GM19438 (cell line): ENCODE measurements around the gene SERPINH1.

Source experiments
- ATAC-seq: cut with Tn5 transposase; IDR thresholded peaks from one replicate; pipeline ENCODE4 v1.9.1; 2021; ENCODE audit warnings: low read depth; ENCODE audit not compliant: unreplicated experiment

Gene SERPINH1

DNA sequence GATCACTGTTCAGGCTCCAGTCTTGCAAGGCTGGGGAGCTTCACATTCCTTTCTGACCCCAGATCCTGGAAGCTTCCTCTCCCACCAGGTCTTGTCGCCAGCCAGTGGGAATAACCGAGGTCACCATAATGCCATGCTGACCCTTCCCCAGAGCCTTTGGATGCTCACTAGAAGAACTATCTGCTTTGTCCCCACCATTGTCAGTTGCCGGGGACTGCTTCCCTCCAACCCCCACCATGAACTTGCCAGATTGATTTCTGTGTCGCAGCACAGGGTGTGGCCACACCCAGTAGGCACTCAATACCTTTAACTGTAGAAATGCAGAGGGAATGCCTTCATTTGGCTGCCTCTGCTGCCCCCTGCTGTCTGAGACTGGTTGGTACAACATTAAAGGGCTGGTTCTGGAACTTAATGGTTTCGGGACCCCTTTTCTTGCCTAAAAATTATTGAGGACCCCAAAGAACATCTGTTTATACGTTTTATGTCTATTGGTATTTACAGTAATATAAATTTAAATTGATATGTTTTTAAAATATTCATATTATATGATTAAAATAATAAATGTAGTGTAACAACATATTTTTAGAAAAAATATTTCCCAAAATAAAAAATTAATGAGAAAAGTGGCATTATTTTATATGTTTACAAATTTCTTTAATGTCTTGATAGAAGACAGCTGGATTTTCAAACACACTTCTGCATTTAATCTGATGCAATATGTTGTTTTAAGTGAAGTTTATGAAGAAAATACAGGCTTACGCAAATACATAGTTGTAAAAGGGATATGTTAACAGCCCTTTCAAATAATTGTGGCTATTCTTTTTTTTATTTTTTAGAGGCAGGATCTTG, 29.6 kb upstream of the SERPINH1 start:
- no peak for ATAC-seq

DNA sequence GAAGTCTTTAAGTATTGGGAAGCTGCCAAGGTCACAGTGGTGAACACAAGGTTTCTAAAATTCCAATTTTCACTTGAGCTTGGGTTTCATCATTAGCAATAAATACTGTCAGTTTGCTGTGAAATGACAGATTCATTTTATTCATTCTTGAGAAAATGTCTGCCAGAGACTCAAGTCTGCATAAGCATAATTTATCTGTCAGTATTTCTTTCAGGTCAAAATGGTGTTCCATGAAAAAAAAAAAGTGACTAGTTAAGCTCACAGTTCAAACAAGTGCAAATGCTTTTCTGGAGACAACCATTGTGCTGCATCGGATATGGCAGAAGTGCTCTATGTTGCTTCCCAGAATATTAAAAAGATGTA, 28.2 kb upstream of the SERPINH1 start:
- no peak for ATAC-seq

DNA sequence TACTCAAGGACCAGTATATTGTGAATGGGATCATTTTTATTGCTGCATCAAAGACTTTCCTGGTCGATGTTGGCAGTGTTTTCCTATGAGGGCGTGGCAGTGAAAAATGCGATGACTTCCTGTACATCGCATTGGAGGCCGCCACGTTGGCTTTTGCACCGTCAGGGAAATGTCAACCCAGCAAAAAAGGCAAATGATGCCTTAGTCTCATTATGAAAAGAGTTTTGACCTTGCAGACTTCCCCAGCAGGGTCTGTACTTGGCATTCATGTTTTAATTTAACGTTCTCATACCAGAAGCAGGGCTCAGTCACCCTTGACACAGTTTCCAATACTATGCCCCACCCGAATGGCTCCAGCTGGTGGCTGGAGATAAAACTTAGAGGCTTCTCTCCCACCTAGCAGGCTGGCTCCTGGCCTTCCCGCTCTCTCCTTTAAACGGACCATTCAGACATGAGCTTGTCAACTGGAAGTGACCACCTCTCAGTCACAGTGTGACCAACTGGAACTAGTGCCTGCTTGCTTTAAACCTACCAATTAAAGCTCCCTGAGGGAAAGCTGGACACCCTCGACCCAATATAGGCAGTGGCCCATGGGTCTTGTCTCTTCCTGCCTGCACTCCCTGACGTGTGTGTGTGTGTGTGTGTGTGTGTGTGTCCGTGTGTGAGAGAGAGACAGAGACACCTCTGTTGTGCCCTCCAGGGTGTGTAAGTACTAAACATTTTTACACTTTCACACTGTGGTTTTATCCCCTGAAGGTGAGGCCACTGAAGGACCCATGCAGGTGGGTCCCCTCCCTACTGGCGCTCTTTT, 27.6 kb upstream of the SERPINH1 start:
- no peak for ATAC-seq

DNA sequence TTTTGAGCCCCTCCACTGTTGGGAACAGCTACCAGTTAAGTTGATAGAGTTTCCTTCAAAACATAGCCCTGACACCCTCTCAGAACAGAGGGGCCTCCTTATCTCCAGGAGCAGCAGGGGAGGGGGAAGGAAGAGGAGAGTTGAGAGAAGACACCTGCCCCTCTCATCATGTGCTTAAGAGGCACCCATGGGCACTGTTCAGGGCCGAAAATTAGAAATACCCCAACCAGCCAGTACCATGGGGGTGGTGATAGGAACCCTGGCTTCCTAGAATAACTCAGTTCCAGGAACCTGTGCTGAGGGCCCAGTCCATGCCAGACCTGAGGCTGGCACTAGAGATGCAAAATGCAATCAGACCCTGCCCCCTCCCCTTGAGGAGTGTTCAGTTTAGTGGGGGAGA, 27.0 kb upstream of the SERPINH1 start:
- ATAC-seq, result no peak

DNA sequence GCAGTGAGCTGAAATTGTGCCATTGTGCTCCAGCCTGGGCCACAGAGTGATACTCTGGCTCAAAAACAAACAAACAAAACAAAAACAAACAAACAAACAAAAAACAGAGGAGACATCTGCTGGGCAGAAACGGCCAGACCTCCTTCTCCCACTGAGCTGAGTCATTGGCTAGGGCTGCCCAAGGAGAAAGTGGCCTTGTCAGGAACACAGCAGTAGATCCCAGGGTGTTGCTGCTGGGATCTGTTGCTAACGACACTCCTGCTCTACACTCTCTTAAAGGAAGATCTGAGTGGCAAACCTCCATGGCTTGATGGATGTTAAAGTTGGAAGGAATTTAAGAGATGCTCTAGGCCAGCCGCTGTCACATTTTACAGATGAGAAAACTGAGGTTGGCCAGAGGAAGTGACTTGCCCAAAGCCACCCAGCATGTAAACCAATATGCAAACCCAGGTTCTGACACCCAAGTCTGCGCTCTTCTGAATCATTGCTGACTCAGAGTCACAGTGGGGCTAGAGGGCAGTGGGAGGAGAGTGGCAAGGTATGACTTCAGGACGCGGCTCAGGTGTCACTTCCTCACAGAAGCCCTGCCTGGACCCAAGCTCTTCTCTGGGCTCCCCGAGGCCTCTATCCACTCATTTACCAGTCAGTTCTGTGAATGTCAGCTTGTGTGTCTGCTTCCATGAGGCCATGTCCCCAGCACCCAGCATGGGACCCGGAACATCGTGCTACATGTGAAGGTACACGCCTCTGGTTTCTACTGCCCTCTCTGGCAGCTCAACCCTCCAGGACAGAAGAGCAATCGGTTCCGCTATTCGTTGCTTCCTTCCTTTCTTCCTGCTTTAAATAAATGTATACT, 25.0 kb upstream of the SERPINH1 start:
- no peak for ATAC-seq

DNA sequence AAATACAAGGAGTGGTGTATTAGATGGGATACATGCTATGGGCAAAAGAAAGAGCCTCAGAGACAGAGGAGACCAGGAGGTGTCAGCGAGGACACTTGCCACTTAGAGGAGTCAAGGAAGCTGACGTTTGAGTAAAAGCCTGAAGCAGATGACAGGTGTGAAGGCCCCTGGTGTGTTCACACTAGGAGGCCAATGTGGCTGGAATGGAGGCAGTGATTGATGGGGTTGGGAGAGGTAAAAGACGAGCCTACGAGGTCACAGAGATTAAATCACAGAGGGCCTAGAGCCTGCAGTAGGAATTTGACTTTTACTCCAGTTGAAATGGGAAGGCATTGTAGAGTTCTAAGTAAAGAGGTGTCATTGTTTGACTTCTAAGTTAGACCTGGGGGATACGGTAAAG, 24.3 kb upstream of the SERPINH1 start:
- no peak for ATAC-seq

DNA sequence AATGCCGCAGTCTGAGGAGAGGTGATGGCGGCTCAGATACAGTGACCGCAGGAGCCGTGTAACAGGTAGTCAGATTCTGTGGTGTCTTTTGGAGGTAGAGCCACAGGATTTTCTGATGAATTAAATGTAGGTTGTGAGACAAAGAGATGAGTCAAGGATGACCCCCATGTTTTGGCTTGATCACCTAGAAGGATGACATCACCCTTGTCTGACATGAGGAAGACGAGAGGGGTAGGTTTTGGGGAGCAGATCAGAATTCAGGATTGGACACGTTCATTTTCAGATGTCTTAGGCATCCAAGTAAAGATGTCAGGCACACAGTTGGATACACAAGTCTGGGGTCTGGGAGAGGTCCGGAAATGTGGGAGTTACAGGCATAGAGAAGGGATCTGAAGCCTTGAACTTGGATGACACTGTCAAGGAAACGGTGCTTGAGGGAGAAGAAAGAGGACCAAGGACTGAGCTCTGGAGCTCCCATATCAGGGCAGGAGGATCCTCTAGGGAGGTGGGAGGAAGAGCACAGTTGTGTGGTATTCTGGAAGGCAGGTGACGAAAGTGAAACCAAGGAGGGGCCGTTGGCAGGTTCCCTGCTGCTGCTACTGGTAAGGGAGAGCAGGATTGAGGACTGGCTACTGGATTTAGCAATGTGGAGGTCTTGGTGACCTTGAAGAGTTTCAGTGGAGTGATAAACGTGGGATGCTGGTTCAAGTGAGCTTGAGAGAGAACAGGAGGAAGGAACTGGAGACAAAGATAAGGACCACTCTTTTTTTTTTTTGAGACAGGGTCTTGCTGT, 23.7 kb upstream of the SERPINH1 start:
- no peak for ATAC-seq

DNA sequence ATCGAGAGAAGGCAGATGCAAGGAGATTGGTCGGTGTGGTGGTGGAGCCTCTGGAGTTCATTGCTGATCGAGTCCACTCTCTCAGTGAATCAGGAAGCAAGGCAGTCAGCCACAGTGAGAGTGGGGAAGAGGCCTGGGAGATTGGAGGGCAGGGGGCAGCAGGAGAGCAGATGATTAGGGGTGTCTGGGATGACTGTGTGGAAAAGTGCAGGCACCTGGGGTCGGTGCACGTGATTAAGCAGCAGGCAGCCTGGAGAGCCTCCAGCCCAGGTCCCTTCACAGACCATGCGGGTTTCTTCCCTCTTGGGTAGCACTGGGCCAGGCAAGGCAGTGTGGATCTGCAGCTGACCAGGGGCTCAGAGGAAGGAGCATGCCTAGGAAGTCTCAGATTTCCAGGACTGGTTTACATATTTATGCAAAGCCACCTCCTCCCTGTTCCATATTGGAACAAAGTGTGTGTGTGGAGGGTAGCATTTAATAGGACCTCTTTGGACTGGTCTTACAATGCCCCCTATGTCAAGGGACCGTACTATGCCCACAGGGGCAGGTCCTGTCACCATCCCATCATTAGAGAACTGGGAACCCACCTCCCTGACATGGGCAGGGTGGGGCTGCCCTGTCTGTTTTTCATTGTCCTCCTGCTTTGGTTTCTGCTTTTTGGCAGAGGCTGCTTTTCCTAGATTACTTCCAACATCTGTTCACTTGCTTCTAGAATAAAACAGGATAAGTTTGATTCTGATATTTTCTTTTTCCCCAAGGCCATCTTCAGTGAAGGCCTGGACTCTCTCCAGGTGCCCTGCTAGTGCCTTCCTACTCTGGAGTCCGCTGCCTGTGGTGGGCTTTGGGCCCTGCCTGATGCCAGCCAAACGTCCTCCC, 22.4 kb upstream of the SERPINH1 start:
- no peak for ATAC-seq

DNA sequence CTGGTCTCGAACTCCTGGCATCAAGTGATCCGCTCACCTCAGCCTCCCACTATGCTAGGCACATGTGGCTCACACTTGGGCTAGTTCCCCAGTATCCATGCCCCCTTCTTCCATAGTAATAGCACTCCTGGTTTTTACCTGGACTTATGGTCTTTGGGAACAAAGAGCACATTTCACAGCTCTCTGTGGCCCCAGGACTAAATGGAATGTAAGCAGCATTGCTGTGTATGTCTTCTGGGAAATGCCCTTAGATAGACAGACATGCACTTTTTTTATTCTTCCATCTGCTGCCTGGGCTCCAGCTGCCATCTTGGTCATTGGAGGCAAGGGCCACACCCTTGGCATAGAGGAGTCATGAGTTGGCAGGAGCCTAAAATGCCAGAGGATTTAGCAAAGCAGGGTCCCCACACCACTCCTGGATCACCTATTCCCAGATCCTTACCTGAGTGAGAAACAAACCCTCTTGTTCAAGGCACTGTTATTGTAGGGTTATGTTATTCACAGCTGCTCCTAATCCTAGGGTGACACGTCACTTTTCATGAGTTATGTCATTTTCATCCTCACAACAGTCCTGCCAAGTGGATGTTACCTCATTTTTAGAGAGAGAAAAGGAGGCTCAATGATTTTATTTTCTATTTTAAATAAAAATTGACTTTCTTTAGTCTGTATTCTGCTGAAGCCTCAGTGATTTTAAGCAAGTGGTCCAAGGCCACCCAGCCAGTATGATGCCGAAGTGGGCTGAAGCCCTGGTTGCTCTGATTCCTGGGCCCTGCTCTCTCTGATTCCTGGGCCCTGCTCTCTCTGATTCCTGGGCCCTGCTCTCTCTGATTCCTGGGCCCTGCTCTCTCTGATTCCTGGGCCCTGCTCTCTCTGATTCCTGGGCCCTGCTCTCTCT, 20.6 kb upstream of the SERPINH1 start:
- ATAC-seq, result no peak

DNA sequence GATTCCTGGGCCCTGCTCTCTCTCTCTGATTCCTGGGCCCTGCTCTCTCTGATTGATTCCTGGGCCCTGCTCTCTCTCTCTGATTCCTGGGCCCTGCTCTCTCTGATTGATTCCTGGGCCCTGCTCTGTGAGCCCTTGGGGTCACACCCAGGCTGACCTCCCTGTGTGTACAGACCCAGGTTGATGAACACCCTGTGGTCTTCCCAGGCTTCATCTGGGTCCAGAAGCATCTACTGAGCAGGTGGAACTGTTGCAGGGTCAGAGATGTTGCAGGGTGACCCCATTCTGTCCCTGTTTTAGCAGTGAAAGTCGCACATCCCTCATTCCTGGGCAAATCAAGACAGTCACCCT, 20.0 kb upstream of the SERPINH1 start:
- ATAC-seq, result no peak

DNA sequence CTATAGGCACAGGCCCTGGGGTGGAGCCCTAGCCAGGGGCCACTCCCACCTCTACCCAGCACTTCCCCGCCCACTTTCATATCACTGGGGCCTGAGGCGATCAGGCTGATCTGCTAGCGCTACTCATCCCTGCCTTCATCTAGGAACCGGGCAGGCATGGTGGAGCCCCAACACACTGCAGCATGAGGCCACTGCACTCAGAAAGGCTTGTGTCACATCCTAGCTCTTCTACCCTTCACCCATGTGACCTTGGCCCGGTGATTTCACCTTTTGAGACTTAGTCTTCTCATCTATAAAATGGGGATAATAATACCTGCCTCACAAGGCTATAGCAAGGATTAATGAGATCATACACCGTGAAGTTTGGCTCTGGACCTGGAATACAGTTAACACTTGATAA, 18.2 kb upstream of the SERPINH1 start:
- no peak for ATAC-seq

DNA sequence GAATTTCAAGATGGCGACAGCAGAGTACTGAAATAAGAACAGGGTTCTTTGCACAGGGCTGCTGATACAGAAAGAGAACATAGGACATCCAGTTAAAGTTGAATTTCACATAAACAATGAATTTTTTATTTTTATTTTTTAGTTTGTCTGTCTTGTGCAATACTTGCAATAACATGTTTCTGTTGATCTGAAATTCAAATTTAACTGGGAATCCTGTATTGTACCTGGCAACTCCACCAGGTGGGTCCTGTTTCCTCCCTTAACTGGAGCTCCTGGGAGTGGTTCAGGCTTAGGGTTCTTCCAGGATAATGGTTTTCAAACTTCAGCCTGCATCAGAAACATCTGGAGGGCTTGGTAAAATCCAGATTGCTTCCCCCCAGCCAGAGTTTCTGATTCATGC, 14.9 kb upstream of the SERPINH1 start:
- no peak for ATAC-seq

DNA sequence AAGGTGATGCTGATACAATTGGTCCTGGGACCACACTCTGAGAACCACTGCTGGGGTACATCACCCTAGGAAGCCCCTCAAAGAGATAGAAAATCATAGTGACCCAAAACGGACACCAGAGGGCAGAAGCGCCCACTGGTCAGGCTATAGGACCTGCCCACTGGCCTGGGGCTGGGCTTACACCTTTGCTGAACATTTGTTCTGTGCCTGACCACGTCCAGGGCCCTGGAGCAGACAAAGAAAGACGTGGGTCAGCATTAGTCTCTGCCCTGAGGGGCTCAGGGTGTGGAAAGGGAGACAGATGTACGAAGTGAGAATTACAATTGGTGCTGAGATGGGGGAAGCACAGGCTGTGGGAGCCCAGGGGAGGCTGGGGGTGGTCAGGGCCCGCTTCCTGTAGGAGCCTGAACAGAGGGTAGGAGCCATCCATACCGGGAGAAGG, 14.4 kb upstream of the SERPINH1 start:
- ATAC-seq, result no peak

DNA sequence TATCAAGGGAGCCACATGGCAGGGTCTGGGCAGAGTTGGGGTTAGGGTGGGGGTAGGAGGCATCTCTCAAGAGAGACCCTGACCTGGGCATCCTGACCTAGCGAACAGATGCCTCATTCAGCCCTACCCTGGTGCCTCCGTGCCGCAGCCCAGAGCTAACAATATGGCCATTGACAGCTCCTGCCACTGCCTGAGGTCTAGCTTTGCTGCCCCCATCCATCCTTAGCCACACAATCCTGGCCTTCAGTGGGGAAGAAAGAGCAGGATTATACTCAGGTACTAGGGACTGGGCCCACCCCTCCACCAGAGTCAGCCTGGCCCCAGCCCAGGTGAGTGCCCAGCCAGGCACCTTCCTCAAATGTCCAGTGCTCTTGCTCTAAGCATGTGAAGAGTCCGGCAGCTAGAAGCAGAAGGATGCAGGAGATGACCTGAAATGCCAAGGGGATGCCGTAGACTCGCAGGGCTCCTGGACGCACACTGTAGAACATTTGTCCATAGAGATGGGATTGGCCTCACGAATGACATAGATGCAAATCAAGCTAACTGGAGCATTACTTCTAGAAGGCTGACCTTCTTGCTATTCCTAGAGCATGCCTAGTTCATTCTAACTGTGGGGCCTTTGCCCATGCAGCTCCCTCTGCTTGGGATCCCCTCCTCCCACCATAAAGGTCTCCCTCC, 13.3 kb upstream of the SERPINH1 start:
- no peak for ATAC-seq

DNA sequence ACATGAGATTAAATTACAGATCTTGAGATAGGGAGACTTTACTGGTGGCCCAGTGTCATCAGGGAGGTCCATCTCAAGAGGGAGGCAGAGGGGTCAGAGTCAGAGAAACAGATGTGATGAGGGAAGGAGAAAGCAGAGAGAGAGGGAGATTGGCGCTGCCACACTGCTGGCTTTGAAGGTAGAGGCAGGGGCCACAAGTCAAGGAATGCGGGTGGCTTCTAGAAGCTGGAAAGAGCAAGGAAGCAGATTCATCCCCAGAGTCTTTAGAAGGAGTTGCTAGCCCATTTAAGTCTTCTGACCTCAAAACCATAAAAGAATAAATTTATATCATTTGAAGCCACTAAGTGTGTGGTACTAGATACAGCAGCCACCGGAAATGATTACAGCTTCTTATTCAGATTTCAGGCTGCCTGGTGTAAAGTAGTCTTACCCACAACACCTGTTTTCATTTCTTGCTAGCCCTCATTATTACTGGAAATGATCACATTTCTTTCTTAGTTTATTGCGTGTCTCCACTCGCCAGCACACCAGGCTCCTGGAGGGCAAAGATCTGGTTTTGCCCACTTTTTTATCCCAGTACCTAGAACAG, 12.6 kb upstream of the SERPINH1 start:
- no peak for ATAC-seq

DNA sequence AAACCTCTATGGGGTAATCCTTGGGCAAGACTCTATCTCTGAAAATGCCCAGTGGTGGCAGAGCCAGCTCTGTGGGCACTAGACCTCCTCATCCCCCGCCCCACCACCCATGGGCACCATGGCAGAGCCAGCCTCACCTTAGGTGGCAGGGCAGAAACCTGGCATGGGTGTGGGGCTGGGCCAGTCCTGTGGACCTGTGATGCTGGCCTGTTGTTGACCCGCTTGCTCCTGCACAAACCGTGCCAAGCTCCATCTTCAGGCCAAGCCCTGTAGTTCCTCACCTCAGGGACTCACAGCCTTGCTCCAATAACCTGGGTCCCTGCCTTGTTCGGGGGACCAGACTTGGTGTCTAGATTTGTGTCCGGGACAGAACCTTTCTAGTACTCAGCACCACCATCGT, 8.9 kb upstream of the SERPINH1 start:
- ATAC-seq, result no peak

DNA sequence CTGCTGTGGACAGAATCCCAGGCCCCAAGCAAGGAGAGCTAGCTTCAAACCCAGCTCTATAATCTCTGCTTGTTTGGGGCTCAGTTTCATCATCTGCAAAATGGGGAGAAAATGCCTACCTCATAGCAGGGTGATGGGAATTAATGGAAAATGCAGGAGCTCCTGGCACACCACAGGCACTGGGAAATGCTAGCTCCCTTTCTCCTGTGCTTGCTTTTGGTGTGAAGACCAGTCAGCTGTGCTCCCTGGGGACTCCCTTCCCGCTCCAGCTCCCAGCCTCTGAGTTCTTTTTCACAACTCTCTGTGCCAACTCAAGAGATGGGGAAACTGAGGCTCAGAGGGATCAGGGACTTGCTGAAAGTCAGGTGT, 8.2 kb upstream of the SERPINH1 start:
- ATAC-seq, result no peak
